ENCODE results near the gene AGTPBP1. TPM values are rescaled to one million over a fixed set of nuclear protein-coding genes. Genes with fewer than 3 reads are reported as not detected.

Gene AGTPBP1
- total RNA-seq, 1 donor from 2014 or later = 122 TPM

GRCh38 chr9:85702726-85703289 is 38.9 kb downstream of the AGTPBP1 start:
- H3K9ac ChIP-seq = no peak overlapping the region
- TF ChIP-seq EZH2 (IDR thresholded peaks at IDR 0.05) (no peak), CTCF (IDR thresholded peaks at IDR 0.05) (no peak), EZH2phosphoT487 (IDR thresholded peaks at IDR 0.05) (no peak)

GRCh38 chr9:85702191-85702590 is 39.6 kb downstream of the AGTPBP1 start:
- H3K9me3 ChIP-seq (ENCODE audit: low read depth) = no peaks in the 10 kb centered on the region
- peaks cover 25% of the 10 kb centered on the region for H3K36me3 Mint-ChIP-seq
- H3K27me3 ChIP-seq = no peaks in the 10 kb centered on the region
- no peak overlapping the region for H3K4me3 ChIP-seq
- no peaks in the 10 kb centered on the region for H3K36me3 ChIP-seq
- peaks cover 77% of the 10 kb centered on the region for H3K79me2 ChIP-seq (ENCODE audit: low read depth)
- peaks cover 3% of the 10 kb centered on the region for H3K27me3 Mint-ChIP-seq (ENCODE audit: insufficient read depth, low read depth)
- DNase-seq (ENCODE audit: low spot score) = no peak
- no peak overlapping the region for H3K27ac Mint-ChIP-seq
- H3K4me3 Mint-ChIP-seq = no peak overlapping the region
- TF ChIP-seq EZH2phosphoT487 (IDR thresholded peaks at IDR 0.05) = no peak
- no peak for TF ChIP-seq EZH2 (IDR thresholded peaks at IDR 0.05)
- TF ChIP-seq CTCF (IDR thresholded peaks at IDR 0.05) = no peak
- H3K4me2 ChIP-seq = no peak overlapping the region
- H3K4me1 Mint-ChIP-seq = no peaks in the 10 kb centered on the region
- peaks cover 16% of the 10 kb centered on the region for H3K9me3 Mint-ChIP-seq
- no peaks in the 10 kb centered on the region for H3K4me1 ChIP-seq
- peaks cover 9% of the 10 kb centered on the region for H4K20me1 ChIP-seq (ENCODE audit: low read depth)
- H3F3A ChIP-seq (ENCODE audit: low read depth) = no peaks in the 10 kb centered on the region
- no peak overlapping the region for H3K9ac ChIP-seq
- H2AFZ ChIP-seq (replicated peaks) = no peak overlapping the region
- no peak overlapping the region for H3K27ac ChIP-seq

More at GRCh38 chr9:85702726-85703289, 38.9 kb downstream of the AGTPBP1 start:
- Histone ChIP-seq H3K27me3 (no peaks in the 10 kb centered on the region), H4K20me1 (ENCODE audit: low read depth) (peaks cover 9% of the 10 kb centered on the region), H3K4me3 (no peak overlapping the region), H2AFZ (replicated peaks) (no peak overlapping the region), H3K4me1 (no peaks in the 10 kb centered on the region), H3K27ac (no peak overlapping the region), H3K79me2 (ENCODE audit: low read depth) (peaks cover 79% of the 10 kb centered on the region), H3F3A (ENCODE audit: low read depth) (no peaks in the 10 kb centered on the region), H3K36me3 (no peaks in the 10 kb centered on the region), H3K4me2 (no peak overlapping the region), H3K9me3 (ENCODE audit: low read depth) (no peaks in the 10 kb centered on the region)
- no peaks in the 10 kb centered on the region for H3K4me1 Mint-ChIP-seq
- H3K36me3 Mint-ChIP-seq = peaks cover 30% of the 10 kb centered on the region
- DNase-seq (ENCODE audit: low spot score) = no peak
- no peak overlapping the region for H3K4me3 Mint-ChIP-seq
- peaks cover 20% of the 10 kb centered on the region for H3K9me3 Mint-ChIP-seq
- H3K27ac Mint-ChIP-seq = no peak overlapping the region
- peaks cover 4% of the 10 kb centered on the region for H3K27me3 Mint-ChIP-seq (ENCODE audit: insufficient read depth, low read depth)

GRCh38 chr9:85700330-85700729 is 41.4 kb downstream of the AGTPBP1 start:
- no peak for DNase-seq (ENCODE audit: low spot score)
- H3K36me3 Mint-ChIP-seq = peaks cover 21% of the 10 kb centered on the region
- Histone ChIP-seq H3K27ac (no peak overlapping the region), H4K20me1 (ENCODE audit: low read depth) (peaks cover 9% of the 10 kb centered on the region), H2AFZ (replicated peaks) (no peak overlapping the region), H3F3A (ENCODE audit: low read depth) (no peaks in the 10 kb centered on the region), H3K9ac (no peak overlapping the region), H3K4me1 (no peaks in the 10 kb centered on the region), H3K27me3 (no peaks in the 10 kb centered on the region), H3K4me3 (no peak overlapping the region), H3K79me2 (ENCODE audit: low read depth) (peaks cover 79% of the 10 kb centered on the region), H3K9me3 (ENCODE audit: low read depth) (no peaks in the 10 kb centered on the region), H3K4me2 (no peak overlapping the region), H3K36me3 (no peaks in the 10 kb centered on the region)
- H3K4me3 Mint-ChIP-seq = no peak overlapping the region
- peaks cover 10% of the 10 kb centered on the region for H3K9me3 Mint-ChIP-seq
- no peaks in the 10 kb centered on the region for H3K27me3 Mint-ChIP-seq (ENCODE audit: insufficient read depth, low read depth)
- H3K27ac Mint-ChIP-seq = no peak overlapping the region
- TF ChIP-seq EZH2phosphoT487 (IDR thresholded peaks at IDR 0.05) (no peak), EZH2 (IDR thresholded peaks at IDR 0.05) (no peak), CTCF (IDR thresholded peaks at IDR 0.05) (no peak)
- no peaks in the 10 kb centered on the region for H3K4me1 Mint-ChIP-seq

Data from neural progenitor cell (in vitro differentiated cells).